GM12864 (cell line): ENCODE results near the gene BRIP1.

Experiments
- DNase-seq: peaks from one replicate; pipeline ENCODE4 v3.0.0-alpha.2; 2011; ENCODE audit warnings: low read depth
- H3K4me3 ChIP-seq: 2 replicates; pipeline ENCODE4 v1.5.1; 2011; ENCODE audit warnings: mild to moderate bottlenecking, low read depth, low read length, control low read depth
- CTCF ChIP-seq: IDR thresholded peaks from 2 replicates; pipeline ENCODE4 v1.5.1; 2011; ENCODE audit warnings: low read depth, mild to moderate bottlenecking, moderate library complexity, low read length, control low read depth, inconsistent platforms; ENCODE audit errors: missing control alignments

BRIP1 gene

GRCh38 chr17:61803796-61804195, 59.5 kb downstream of the BRIP1 start:
- TF ChIP-seq CTCF, result no peak
- H3K4me3 ChIP-seq, result no peak overlapping the region
- no peak for DNase-seq

- H3K4me3 ChIP-seq, result no peak overlapping the region
- DNase-seq, result no peak
- TF ChIP-seq CTCF, result no peak
These were observed 60.1 kb downstream of the BRIP1 start for GRCh38 chr17:61803216-61803615.

DNA sequence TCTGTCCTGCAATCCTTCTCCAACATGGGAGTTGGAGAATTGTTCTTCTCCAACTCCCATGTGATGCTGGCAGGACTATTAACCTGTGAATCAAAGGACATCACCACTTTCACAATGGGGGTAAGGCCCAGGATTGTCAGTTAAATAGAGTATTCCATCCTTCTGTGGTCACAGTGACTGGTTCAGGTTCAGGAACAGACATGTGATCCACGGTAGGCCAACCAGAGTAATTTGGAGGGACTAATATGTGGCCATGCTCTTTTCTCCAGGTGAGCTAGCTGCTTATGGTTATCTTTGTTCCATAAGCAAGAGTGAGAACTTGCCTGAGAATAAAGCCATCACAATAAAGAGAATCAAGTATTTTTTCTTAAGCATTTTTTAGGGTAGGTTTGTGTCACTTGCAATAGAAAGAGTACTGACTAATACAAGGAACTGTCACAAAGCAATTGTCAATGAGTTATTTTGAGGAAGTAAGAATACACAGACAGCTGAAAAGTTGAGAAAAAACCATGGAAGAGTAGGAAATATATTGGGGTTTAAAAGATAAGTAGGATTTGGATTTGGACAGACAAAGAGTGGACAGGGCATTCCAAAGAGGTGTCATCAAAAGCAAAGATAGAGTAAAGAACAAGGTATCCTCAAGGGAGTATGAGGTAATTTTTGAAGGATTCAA, 63.4 kb downstream of the BRIP1 start:
- TF ChIP-seq CTCF, result no peak
- no peak overlapping the region for H3K4me3 ChIP-seq
- DNase-seq, result no peak

GRCh38 chr17:61797283-61797682, 66.0 kb downstream of the BRIP1 start:
- TF ChIP-seq CTCF, result no peak
- no peak for DNase-seq

DNA sequence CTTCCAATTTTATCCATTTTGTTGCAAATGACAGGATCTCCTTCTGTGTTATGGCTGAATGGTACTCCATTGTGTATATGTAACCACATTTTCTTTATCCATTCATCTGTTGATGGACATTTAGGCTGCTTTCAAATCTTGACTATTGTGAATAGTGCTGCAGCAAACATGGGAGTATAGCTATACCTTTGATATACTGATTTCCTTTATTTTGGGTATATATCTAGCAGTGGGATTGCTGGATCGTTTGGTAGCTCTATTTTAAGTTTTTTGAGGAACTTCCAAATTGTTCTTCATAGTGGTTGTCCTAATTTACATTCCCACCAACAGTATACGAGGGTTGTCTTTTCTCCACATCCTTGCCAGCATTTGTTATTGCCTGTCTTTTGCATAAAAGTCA, 67.8 kb downstream of the BRIP1 start:
- DNase-seq, result no peak
- TF ChIP-seq CTCF, result no peak
- no peak overlapping the region for H3K4me3 ChIP-seq

More at GRCh38 chr17:61797283-61797682, 66.0 kb downstream of the BRIP1 start:
- no peak overlapping the region for H3K4me3 ChIP-seq

DNA sequence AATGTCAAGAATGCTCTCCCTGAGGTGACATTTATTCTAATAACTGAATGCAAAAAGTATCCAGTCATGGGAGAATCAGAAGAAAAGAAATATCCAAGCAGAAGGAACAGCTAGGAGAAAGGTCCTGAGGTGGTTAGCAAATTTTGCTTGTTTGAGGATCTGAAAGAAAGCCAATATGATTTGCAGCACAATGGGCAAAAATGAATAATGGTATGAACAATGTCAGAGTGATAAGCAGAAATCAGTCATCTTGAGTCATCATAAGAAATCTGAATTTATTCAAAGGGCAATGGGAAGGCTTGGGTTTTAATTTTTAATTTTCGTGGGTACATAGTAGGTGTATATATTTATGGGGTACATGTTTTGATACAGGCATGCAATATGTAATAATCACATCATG, 68.5 kb downstream of the BRIP1 start:
- H3K4me3 ChIP-seq, result no peak overlapping the region
- no peak for TF ChIP-seq CTCF
- no peak for DNase-seq

DNA sequence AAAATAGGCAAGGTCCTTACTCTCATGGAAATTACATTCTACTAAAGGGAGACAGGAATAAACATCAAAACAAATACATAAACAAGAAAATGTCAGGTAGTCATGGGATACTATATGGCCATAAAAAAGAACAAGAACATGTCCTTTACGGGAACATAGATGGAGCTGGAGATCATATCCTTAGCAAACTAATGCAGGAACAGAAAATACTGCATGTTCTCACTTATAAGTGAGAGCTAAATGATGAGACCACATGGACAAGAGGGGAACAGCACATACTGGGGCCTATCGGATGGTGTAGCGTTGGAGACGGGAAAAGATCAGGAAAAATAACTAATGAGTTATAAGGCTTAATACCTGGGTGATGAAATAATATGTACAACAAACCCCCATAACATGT, 69.1 kb downstream of the BRIP1 start:
- no peak overlapping the region for H3K4me3 ChIP-seq
- TF ChIP-seq CTCF, result no peak
- DNase-seq, result no peak
